BJ (cell line): ENCODE measurements around the gene C1orf167. TPM values are rescaled to one million over a fixed set of nuclear protein-coding genes. Genes with fewer than 3 reads are reported as not detected.

Experiments
- CTCF ChIA-PET: fragments of 350-600 bp; formaldehyde crosslinking; extraction: SDS; loops from one replicate; lab custom pipeline; 2021; ENCODE audit warnings: antibody characterized with exemption, inconsistent platforms; lab: Yijun Ruan, JAX
- POLR2A ChIA-PET: fragments of 300-600 bp; sonication (Branson Sonifier 250); formaldehyde crosslinking; extraction: SDS; loops from one replicate; lab custom pipeline; 2021; ENCODE audit warnings: antibody characterized with exemption; lab: Charles Lee
- DNase-seq: peaks from one replicate; pipeline ENCODE4 v3.0.0-alpha.2; 2011; ENCODE audit warnings: low read depth
- H3K27me3 ChIP-seq: 2 replicates; pipeline ENCODE4 v1.6.0; 2011; ENCODE audit warnings: low read length; ENCODE audit not compliant: control insufficient read depth, insufficient read depth
- H3K36me3 ChIP-seq: 2 replicates; pipeline ENCODE4 v1.5.1; 2011; ENCODE audit warnings: low read length; ENCODE audit not compliant: control insufficient read depth, insufficient read depth
- H3K4me3 ChIP-seq: 2 replicates; pipeline ENCODE4 v1.5.1; 2011; ENCODE audit warnings: low read depth, mild to moderate bottlenecking, control low read depth, low read length
- CTCF ChIP-seq: IDR thresholded peaks from 2 replicates; pipeline ENCODE4 v1.5.1; 2011; ENCODE audit warnings: low read depth, mild to moderate bottlenecking, control low read depth, inconsistent platforms, low read length, moderate library complexity; ENCODE audit not compliant: insufficient read depth
- polyA plus RNA-seq: library from polyadenylated mRNA; depleted of rRNA; stranded (reverse); fragments of >200 nt; gene quantifications from 2 replicates; pipeline ENCODE4 v1.2.3, GENCODE V29; 2011; rRNA removed

The C1orf167 gene
- polyA plus RNA-seq, 1 experiment, result 0.54 TPM

- peaks cover 55% of the 10 kb centered on the region for H3K36me3 ChIP-seq
- DNase-seq, result no peak
- no peak for TF ChIP-seq CTCF
- POLR2A ChIA-PET, result no interaction called here
- no peak overlapping the region for H3K4me3 ChIP-seq
- no peaks in the 10 kb centered on the region for H3K27me3 ChIP-seq
- CTCF ChIA-PET, result interaction anchor here (3.3 kb wide), 1 partner anchor 58 kb away, joined by 22 read pairs; no protein-coding TSS in a partner anchor
Observed at GRCh38 chr1:11835441-11836225, 73.6 kb downstream of the C1orf167 start.

- no peak for TF ChIP-seq CTCF
- no peak overlapping the region for H3K4me3 ChIP-seq
- peaks cover 62% of the 10 kb centered on the region for H3K36me3 ChIP-seq
- ChIA-PET CTCF (interaction anchor here (0.6 to 3.3 kb wide), 12 partner anchors 9 to 194 kb away, joined by 3 to 22 read pairs (median 4); partner anchors contain the start of genes CLCN6 and MTHFR), POLR2A (no interaction called here)
- no peak for DNase-seq
- H3K27me3 ChIP-seq, result no peaks in the 10 kb centered on the region
Observed at GRCh38 chr1:11836955-11837766, 75.2 kb downstream of the C1orf167 start.

- ChIA-PET CTCF (interaction anchor here (0.6 to 3.3 kb wide), 20 partner anchors 10 to 193 kb away, joined by 3 to 22 read pairs (median 4); partner anchors contain the start of gene NPPA), POLR2A (no interaction called here)
- TF ChIP-seq CTCF, result no peak
- H3K27me3 ChIP-seq, result no peaks in the 10 kb centered on the region
- DNase-seq, result no peak
- peaks cover 64% of the 10 kb centered on the region for H3K36me3 ChIP-seq
- H3K4me3 ChIP-seq, result no peak overlapping the region
Observed at GRCh38 chr1:11837767-11838348, 75.9 kb downstream of the C1orf167 start.

GRCh38 chr1:11838349-11839272 is 76.6 kb downstream of the C1orf167 start:
- H3K27me3 ChIP-seq, result no peaks in the 10 kb centered on the region
- no peak overlapping the region for H3K4me3 ChIP-seq
- peak; percentile 100 for TF ChIP-seq CTCF
- ChIA-PET CTCF (interaction anchor here (0.6 to 3.3 kb wide), 22 partner anchors 10 to 192 kb away, joined by 3 to 22 read pairs (median 4); partner anchors contain the start of gene NPPA), POLR2A (no interaction called here)
- peaks cover 61% of the 10 kb centered on the region for H3K36me3 ChIP-seq
- DNase-seq, result no peak

Other genes with a start within 250 kb of the C1orf167 start
- gene FBXO2, start 107.8 kb upstream of the C1orf167 start, polyA plus RNA-seq, result 1.5 and 2.2 TPM in 2 replicates
- gene FBXO44, start 107.3 kb upstream of the C1orf167 start, polyA plus RNA-seq, result 15.1 and 24.4 TPM in 2 replicates
- 14.0 and 19.0 TPM in 2 replicates for gene FBXO6, start 98.0 kb upstream of the C1orf167 start, polyA plus RNA-seq
- gene MAD2L2, start 81.0 kb upstream of the C1orf167 start, polyA plus RNA-seq, result 49.5 and 77.1 TPM in 2 replicates
- 0.01 TPM in 1 of 2 replicates, not detected in the other for gene DRAXIN, start 70.5 kb upstream of the C1orf167 start, polyA plus RNA-seq
- 37.9 and 64.5 TPM in 2 replicates for gene AGTRAP, start 26.1 kb upstream of the C1orf167 start, polyA plus RNA-seq
- 7.5 and 8.4 TPM in 2 replicates for gene MTHFR, start 43.8 kb downstream of the C1orf167 start, polyA plus RNA-seq
- 5.4 and 6.1 TPM in 2 replicates for gene CLCN6, start 44.0 kb downstream of the C1orf167 start, polyA plus RNA-seq
- not detected in 2 replicates for gene NPPA, start 85.6 kb downstream of the C1orf167 start, polyA plus RNA-seq
- 0.12 and 0.38 TPM in 2 replicates for gene NPPB, start 96.8 kb downstream of the C1orf167 start, polyA plus RNA-seq
- 48.2 and 70.0 TPM in 2 replicates for gene KIAA2013, start 164.2 kb downstream of the C1orf167 start, polyA plus RNA-seq
- gene PLOD1, start 172.5 kb downstream of the C1orf167 start, polyA plus RNA-seq, result 528 and 851 TPM in 2 replicates
- 47.5 and 62.5 TPM in 2 replicates for gene MFN2, start 218.3 kb downstream of the C1orf167 start, polyA plus RNA-seq